NCI-H1105 (cell line): Measurements from ENCODE around the gene ANO3.
"Not testable (repeated sequence)": the region's sequence is repeated elsewhere in the genome, so short reads cannot be mapped to it uniquely, and the experiment has no call there.

Source experiments
- DNase-seq: peaks from one replicate; lab custom pipeline; 2025; lab: John Stamatoyannopoulos, UW

The ANO3 gene

GRCh38 chr11:26331911-26332571, at the start of gene ANO3:
ANO3 (plus strand) TSS chr11:26332130; CDS start chr11:26332276, 146 bp downstream.
- DNase-seq = peak; percentile 90

GRCh38 chr11:26283852-26284408, 48.0 kb upstream of the ANO3 start:
- DNase-seq = no peak

GRCh38 chr11:26285608-26286007, 46.3 kb upstream of the ANO3 start:
- DNase-seq = no peak

GRCh38 chr11:26286472-26287066, 45.4 kb upstream of the ANO3 start:
- peak; percentile 11 for DNase-seq

- DNase-seq = no peak
Measured at GRCh38 chr11:26287067-26287518, 44.8 kb upstream of the ANO3 start.

GRCh38 chr11:26297189-26297975, 34.5 kb upstream of the ANO3 start:
- peak; percentile 69 for DNase-seq

- DNase-seq = not testable (repeated sequence)
Measured at GRCh38 chr11:26316372-26316771, 15.6 kb upstream of the ANO3 start.

GRCh38 chr11:26319906-26320305, 12.0 kb upstream of the ANO3 start:
- no peak for DNase-seq

GRCh38 chr11:26321516-26321915, 10.4 kb upstream of the ANO3 start:
- no peak for DNase-seq

GRCh38 chr11:26322335-26323067, 9.4 kb upstream of the ANO3 start:
- no peak for DNase-seq

- DNase-seq = no peak
Measured at GRCh38 chr11:26323837-26324236, 8.1 kb upstream of the ANO3 start.

- no peak for DNase-seq
Measured at GRCh38 chr11:26324270-26324669, 7.7 kb upstream of the ANO3 start.

- DNase-seq = no peak
Measured at GRCh38 chr11:26326793-26327400, 5.0 kb upstream of the ANO3 start.

- no peak for DNase-seq
Measured at GRCh38 chr11:26329206-26329605, 2.7 kb upstream of the ANO3 start.

GRCh38 chr11:26330262-26330661, 1.7 kb upstream of the ANO3 start:
- DNase-seq = no peak

- no peak for DNase-seq
Measured at GRCh38 chr11:26332572-26332915, 614 bp downstream of the ANO3 start.

- DNase-seq = no peak
Measured at GRCh38 chr11:26333906-26334305, 2.0 kb downstream of the ANO3 start.

- DNase-seq = no peak
Measured at GRCh38 chr11:26335903-26336302, 4.0 kb downstream of the ANO3 start.

- DNase-seq = no peak
Measured at GRCh38 chr11:26344647-26345046, 12.7 kb downstream of the ANO3 start.

GRCh38 chr11:26348776-26349175, 16.8 kb downstream of the ANO3 start:
- DNase-seq = no peak

- DNase-seq = no peak
Measured at GRCh38 chr11:26350002-26350401, 18.1 kb downstream of the ANO3 start.

GRCh38 chr11:26353010-26353409, 21.1 kb downstream of the ANO3 start:
- DNase-seq = no peak
